ENCODE results near the gene GALNT12. TPM values are rescaled to one million over a fixed set of nuclear protein-coding genes. Genes with fewer than 3 reads are reported as not detected.

GALNT12 gene
- total and polyA plus RNA-seq, 8 donors = 9.0 to 212 (median 41.8) TPM

DNA sequence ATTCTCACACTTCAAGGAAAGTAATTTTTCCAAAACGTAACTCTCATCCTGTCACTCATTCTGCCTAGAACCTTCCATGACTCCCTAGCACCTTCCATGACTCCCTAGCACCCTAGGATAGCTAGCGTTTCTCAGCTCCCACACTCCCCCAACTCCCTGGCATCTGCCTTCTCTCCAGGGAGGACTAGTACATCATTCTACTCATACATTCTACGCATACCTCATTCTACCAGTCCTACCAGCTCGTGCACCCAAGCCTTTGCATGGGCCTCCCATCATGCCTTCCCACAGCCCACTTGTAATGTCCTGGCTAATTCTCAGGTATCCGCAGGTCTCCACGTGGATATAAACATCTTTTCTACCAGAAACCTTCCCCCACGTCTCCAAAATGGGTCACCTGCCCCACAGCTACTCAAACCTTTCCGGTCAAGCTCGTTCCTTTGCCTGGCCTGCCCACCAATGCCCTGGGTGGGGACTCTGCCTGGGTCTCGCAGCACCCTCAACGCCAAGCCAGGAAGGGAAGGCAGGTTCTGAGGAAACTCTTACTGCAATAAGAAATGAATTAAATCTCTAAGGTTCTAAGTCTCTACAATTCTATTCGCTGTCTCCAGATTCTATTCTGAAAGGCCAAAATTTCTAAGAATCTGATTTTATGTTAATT, 12.0 kb upstream of the GALNT12 start:
- no peak for TF ChIP-seq EP300 (IDR thresholded peaks at IDR 0.05)
- no peak for TF ChIP-seq POLR2A (IDR thresholded peaks at IDR 0.05)
- no peak for TF ChIP-seq CTCF (IDR thresholded peaks at IDR 0.05)
- TF ChIP-seq POLR2AphosphoS5 (IDR thresholded peaks at IDR 0.05) = no peak
- H3K4me3 ChIP-seq = peak overlapping the region; percentile 68 to 79 (median 74)
- H3K27me3 ChIP-seq = no peaks in the 10 kb centered on the region
- H3K36me3 ChIP-seq = no peaks in the 10 kb centered on the region
- peaks cover 29 to 67% (median 49%) of the 10 kb centered on the region in 4 donors for H3K4me1 ChIP-seq
- peaks cover 0 to 6% (median 2%) of the 10 kb centered on the region in 4 donors for H3K9me3 ChIP-seq
- H3K27ac ChIP-seq = peak overlapping the region in 4 of 5 donors; percentile 68 to 89 (median 78)
- peak in 1 of 2 donors; percentile 30 for DNase-seq
- 34 to 47% (median 37%) methylated on average over 12 of the region's 12 CpGs for WGBS, 5 donors
- intact Hi-C loops (cut with DNase I; ENCODE audit: low total_unique reads) = no loop called here

DNA sequence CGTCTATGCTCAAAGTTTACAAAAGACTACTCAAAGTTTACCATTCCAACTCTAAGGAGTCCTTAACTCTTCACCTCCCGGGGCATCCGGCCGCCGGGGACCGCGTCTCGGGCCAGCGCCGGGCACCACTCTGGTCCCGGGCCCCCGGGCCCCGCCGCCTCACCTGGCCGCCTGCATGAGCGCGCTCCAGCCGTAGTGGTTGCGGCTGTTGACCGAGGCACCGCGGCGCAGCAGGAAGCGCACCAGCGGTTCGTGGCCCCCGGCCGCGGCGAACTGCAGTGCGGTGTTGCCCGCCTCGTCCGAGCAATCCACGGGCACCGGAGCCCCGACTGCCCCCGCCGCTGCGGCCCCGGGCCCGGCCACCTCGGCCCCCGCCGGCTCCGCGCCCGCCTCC, 11.5 kb upstream of the GALNT12 start:
- no peaks in the 10 kb centered on the region for H3K36me3 ChIP-seq
- no peaks in the 10 kb centered on the region for H3K27me3 ChIP-seq
- peaks cover 0 to 6% (median 2%) of the 10 kb centered on the region in 4 donors for H3K9me3 ChIP-seq
- peak overlapping the region; percentile 68 to 79 (median 74) for H3K4me3 ChIP-seq
- no peak for TF ChIP-seq POLR2A (IDR thresholded peaks at IDR 0.05)
- no peak for TF ChIP-seq CTCF (IDR thresholded peaks at IDR 0.05)
- TF ChIP-seq EP300 (IDR thresholded peaks at IDR 0.05) = no peak
- TF ChIP-seq POLR2AphosphoS5 (IDR thresholded peaks at IDR 0.05) = no peak
- H3K27ac ChIP-seq = peak overlapping the region; percentile 68 to 89 (median 83)
- peaks cover 24 to 62% (median 44%) of the 10 kb centered on the region in 4 donors for H3K4me1 ChIP-seq
- intact Hi-C loops (cut with DNase I; ENCODE audit: low total_unique reads) = no loop called here
- 0 to 5% (median 0%) methylated on average over 7 to 48 of the region's 48 CpGs for WGBS, 5 donors
- peak; percentile 46 to 72 for DNase-seq

GRCh38 chr9:98796364-98797101, 10.9 kb upstream of the GALNT12 start, which contains the start of gene ANKS6:
ANKS6 (minus strand) TSS chr9:98796555; CDS start chr9:98796491, 64 bp downstream.
- intact Hi-C loops (cut with DNase I; ENCODE audit: low total_unique reads) = no loop called here
- peak; percentile 91 to 93 for DNase-seq
- H3K4me3 ChIP-seq = peak within 1 kb of the TSS; percentile 68 to 79 (median 74)
- WGBS, 5 donors = 4 to 18% (median 8%) methylated on average over 12 to 86 of the region's 86 CpGs
- peaks cover 18 to 58% (median 38%) of the 10 kb centered on the region in 4 donors for H3K4me1 ChIP-seq
- H3K9me3 ChIP-seq = peaks cover 0 to 6% (median 2%) of the 10 kb centered on the region in 4 donors
- peak within 1 kb of the TSS; percentile 83 to 89 (median 84) for H3K27ac ChIP-seq
- TF ChIP-seq POLR2AphosphoS5 (IDR thresholded peaks at IDR 0.05) (peak in 2 of 3 donors; percentile 21 to 31), EP300 (IDR thresholded peaks at IDR 0.05) (no peak), POLR2A (IDR thresholded peaks at IDR 0.05) (no peak), CTCF (IDR thresholded peaks at IDR 0.05) (peak in 3 of 7 experiments; percentile 27 to 72 (median 28))
- no peaks in the 10 kb centered on the region for H3K36me3 ChIP-seq
- no peaks in the 10 kb centered on the region for H3K27me3 ChIP-seq

GRCh38 chr9:98797491-98797890, 10.0 kb upstream of the GALNT12 start:
- TF ChIP-seq POLR2A (IDR thresholded peaks at IDR 0.05) (no peak), CTCF (IDR thresholded peaks at IDR 0.05) (no peak), EP300 (IDR thresholded peaks at IDR 0.05) (no peak), POLR2AphosphoS5 (IDR thresholded peaks at IDR 0.05) (no peak)
- no peak overlapping the region for H3K27ac ChIP-seq
- no peaks in the 10 kb centered on the region for H3K36me3 ChIP-seq
- no peaks in the 10 kb centered on the region for H3K27me3 ChIP-seq
- no peak overlapping the region for H3K4me3 ChIP-seq
- peaks cover 0 to 6% (median 2%) of the 10 kb centered on the region in 4 donors for H3K9me3 ChIP-seq
- no peak for DNase-seq
- peaks cover 15 to 56% (median 31%) of the 10 kb centered on the region in 4 donors for H3K4me1 ChIP-seq
- 87 to 93% (median 90%) methylated on average over 4 of the region's 4 CpGs for WGBS, 5 donors
- intact Hi-C loops (cut with DNase I; ENCODE audit: low total_unique reads) = no loop called here
